ENCODE measurements around the gene LRMDA.

The LRMDA gene

DNA sequence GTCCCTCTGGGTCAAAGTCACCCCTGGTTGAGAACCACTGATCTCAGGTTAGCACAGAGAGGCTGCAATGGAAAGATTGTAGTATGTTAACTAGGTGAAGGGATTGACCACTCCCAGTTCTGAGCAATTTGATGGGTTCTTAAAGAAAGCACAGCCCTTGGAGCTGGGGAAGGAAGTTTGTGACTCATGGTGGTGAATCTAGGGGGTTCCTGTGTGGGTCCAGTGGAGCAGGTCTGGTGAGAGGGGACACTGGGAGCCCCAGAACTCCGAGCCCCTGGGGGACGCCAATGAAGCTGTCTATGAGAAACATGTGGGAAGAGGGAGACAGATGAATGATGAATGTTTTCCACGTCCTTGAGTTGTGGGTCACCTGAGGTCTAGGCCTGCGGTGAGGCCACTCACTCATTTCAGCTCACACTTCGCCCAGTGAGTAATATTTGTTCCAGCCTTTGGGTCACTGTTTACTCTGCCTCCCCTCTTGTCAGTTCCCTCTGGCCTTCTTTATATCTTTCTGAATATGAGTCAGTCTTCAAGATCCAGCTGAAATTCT is 341.9 kb downstream of the LRMDA start:
- peak; percentile 57 for DNase-seq (ENCODE audit: low read depth, low spot score)

DNA sequence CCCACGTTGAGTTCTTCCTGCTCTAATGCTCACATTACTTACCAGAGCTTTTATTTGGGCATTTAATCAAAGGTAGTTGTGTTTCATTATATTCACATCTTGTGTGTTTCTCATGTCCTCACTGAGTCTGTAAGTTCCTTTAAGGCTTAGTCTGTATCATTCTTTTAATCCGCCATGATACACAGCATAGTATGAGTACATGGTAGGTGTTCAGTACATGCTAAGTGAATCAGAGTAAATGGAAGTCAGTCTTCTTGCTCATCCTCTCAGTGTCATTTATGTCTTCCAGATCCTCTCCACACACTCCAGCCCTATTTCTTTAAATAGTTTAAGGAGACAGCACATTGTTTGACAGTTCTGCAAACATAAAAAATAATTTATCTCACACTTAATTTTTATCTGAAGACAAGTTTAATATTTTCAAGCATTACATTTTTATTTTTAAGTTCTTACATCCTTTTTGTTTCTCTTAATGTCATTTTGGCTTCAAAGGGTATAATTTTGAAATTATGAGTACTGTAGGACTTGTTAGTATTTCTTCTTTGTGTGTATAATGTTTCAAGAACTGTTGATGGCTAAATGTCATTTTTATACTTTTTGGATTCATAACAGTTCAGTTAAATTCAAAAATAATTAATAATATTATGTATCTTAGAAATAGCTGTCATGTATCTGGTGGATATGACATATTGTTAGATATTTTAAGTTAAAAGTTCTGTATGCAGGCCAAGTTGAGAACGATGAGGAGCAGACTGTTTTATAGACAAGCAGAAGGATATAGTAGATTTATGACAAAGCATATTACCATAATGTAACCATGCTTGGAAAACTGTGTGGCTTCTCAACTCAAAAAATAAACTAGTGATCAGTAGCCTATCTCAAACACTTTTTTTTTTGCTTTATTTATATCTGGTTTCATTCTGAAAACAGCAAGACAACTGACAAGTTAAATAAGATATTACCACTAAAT is 342.7 kb downstream of the LRMDA start:
- no peak for DNase-seq (ENCODE audit: low read depth, low spot score)

DNA sequence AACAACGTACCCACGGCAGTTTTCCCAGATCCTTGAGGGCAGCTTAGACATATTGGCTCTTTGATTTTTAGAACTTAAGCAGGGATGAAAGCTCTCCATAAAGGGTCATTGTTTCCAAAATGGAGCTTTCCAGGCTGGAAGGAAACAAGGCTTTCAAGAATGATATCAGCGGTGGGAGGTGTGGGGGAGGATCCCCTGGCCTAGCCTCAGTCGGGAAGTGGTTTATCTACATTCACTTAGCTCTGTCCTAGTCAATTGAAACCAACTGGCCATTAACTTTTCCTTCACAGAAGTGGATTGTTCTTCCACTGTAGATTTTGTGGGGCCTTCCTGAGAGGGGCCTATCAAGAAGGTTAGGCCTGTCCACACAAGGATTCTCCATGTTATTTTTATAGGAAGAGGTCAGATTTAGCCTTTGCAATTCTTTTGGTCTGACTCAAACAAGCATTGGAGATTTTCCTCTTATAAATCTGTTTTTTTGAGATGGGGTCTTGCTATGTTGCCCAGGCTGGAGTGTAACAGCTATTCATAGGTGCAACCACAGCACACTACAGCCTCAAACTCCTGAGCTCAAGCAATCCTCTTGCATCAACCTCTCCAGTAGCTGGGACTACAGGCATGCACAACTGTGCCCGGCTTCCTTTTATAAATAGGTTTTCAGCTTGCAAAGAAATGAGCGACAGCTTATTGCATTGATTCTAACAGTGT is 343.5 kb downstream of the LRMDA start:
- no peak for DNase-seq (ENCODE audit: low read depth, low spot score)

DNA sequence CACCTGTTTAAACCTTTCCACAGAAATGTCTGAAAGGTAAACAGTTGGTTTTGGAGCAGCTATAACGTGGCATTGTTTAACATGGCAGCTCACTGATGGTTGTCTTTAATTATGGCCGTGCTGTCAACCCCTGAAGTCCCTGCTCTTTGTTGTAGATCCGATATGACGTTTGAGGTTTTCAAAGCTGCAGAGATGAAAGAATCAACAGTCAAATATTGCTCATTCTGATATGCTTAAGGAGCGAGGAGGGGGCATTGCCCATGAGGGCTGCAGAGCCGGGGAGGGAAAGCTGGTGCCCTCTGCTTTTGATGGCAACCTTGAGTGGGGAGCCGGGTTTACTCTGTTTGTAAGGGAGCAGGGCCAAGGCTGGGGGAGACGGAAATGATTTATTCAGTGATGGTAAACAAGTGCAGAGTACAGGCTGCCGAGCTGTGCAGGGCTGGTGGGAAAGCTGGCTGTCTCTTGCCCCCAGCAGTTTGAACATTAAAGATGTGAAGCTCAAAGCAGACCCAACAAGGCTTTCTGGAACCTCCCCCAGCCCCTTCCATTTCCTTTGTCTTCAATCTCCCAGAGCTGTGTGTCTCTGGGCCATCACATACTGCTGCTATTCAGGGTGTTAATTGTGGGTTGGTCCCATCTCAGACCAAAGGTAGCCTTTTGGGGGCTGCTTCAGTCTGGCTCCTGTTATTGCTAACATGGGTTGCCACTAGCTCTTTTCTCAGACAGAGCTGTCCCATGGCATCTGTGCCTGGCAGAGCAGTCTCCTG is 345.5 kb downstream of the LRMDA start:
- DNase-seq (ENCODE audit: low read depth, low spot score), result no peak

DNA sequence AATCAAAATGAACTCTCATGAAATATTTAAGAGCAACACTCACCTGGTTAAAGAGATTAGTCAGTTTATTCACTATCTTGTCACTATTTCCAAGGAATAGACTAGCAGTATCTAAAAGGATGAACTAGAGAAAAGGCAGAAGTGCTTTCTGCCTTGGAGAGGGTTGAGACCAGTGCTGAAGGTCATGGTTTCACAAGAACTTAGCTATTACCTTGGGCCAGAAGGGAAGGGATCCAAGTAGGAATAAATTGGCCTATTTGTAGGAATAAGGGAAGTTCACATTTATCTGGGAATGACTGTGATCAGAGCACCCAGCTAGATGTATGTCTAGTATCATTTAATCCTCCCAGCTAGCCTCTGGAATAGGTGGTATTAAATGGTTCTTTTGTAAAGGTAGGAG is 347.2 kb downstream of the LRMDA start:
- no peak for DNase-seq (ENCODE audit: low read depth, low spot score)

DNA sequence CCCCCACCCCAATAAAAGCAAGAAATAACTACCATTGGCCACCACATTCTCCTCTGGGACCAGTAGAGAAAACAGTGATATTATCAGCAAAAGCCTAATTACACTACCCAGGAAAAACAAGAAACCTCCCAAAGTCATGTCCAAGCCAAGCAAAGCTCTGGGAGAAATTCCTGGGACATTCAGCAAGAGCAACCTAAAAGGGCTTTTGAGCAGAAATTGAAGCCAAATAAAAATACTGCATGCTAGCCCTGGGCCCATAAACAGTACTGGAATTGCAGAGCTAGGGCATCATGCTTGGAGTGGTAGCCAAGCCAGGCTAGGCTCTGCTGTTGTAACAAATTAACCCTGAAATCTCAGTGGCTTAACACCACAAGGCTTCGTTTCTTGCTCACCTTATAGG is 347.9 kb downstream of the LRMDA start:
- DNase-seq (ENCODE audit: low read depth, low spot score), result no peak

DNA sequence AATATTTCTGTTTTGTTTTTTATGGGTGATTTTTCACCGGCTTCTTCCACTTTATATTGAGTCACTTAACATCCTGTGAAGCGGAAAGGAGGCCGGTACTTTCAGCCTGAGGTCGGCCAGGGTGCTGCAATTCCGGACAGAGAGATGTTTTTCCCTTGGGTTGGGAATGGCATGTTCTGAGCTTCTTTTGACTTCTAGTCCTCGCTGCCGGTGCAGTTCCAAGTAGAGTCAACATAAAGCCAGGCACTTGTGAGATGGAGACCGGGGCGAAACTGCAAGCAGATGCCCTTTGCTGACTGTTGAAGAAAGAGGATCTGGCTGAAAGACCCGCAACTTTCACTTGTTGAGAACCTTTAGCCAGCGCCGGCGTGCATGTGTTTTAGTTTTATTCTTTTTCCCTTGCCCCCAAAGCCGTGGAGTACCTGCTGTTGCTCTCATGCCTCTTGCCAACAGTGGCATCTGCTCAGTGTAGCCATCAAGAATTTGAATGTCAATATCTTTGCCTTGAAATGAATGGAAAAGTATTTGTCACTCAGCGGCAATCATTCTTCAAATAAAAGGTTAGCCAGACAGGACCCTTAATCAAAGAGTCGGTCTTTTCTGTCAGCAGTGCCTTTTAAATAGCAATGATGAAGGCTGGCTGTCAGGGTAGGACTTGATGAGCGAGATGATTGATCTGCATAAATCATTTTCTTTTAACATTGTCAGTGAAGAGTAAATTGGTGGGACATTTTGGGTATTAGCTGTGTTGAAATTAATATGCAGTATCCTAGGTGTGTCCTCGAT is 351.2 kb downstream of the LRMDA start:
- DNase-seq (ENCODE audit: low read depth, low spot score), result no peak

DNA sequence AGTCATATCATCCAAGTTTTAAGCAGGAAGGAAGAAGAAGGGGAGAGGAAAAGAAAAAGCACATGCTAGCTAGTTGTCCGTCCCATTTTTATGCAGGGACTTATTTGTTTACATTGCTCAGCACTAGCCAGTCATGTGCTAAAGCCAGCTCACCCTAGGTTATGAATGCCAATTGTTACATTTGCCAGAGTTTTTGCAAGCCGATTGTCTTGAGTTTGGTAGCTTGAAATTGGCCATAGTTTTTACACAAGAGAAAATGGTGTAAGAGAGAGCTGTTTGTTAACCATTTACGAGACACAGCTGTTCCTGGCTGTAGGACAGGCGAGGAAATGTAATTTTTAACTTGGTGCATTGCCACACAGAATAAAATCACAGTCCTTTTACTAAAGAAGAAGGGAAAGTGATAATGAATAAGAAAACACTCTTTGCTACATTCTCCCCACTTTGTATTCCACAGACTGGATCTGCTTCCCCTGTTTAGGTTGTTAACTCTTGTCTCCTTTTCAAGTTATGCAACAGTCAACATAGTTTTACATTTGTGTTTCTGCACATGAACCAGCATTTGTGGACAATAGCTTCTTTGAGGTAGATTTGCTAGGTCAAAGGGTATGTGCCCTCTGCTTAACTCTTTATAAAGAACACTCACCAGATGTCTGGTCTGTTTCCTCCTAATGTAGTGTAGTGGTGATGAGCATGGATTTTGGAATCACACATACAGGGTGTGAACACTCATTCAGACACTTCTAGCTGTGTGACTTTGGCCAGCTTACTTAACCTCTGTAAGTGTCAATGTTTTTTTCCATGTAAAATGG is 357.2 kb downstream of the LRMDA start:
- DNase-seq (ENCODE audit: low read depth, low spot score), result no peak

DNA sequence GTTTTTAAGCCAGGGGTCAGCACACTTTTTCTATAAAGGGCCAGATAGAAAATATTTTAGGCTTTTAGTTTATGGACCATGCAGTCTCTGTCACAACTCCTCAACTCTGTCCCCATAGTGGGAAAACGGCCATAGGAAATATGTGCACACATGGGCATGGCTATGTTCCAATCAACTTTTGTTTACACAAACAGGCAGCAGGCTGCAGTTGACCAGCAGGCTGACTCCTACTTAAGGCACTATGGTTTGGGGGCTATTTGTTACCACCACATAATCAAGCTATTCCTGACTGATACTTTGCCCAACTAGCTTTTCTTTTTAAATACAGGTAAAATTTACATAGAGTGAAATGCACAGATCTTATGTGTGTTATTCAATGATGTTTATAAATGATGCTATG is 362.4 kb downstream of the LRMDA start:
- no peak for DNase-seq (ENCODE audit: low read depth, low spot score)

DNA sequence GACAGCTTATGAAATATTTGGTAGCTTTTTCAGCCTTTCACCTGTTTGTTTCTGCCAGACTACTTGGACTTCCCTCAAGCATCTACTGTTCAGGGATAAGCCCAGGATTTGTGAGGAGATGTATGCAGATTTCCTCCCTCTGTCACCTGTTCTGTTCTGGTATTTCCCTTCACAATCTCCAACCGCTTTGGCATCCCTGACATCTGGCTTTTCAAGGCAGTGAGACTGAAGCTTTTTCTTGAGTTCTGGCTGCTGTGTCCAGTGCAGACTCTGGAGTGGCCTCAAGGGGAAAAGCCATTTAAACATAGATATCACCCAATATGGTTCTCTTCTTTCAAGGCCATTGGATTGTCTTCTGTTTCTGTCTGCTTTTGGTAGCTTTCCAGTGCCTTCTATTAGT is 369.7 kb downstream of the LRMDA start:
- DNase-seq (ENCODE audit: low read depth, low spot score), result no peak

DNA sequence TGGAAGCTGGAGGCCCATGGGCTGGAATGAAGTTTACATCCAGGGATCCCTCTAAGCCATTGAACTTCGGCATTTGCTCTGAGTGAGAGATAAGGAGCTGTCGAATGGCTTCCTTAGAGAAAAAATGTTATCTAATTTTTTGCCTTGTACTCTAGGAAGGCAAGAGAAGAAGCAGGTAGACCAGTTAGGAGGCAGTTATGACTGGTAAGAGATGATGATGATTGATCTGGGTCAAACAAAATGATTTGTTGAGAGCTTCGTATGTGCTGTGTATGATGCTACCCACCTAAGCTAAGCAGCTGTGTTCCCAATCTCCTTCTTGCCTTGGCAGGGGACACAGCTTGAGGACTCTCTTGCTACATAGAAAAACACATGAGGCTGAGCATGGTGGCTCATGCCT is 370.2 kb downstream of the LRMDA start:
- DNase-seq (ENCODE audit: low read depth, low spot score), result no peak

DNA sequence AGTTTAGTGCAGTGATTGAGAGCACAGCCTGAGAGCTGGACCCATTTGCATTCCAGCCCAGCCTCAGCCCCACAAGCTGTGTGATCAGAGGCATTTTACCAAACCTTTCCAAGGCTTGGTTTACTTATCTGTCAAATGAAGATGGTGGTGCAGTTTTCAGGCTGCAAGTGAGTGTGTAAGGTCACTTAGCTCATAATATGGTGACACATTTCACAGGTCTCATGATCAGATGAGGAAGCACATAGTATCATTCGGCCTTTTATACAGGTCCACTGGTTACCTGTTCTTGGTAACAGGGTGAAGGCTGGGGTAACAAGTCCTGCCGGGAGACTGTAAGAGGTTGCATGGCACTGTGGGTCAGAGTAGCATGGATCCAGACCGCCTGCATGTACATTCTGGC is 371.7 kb downstream of the LRMDA start:
- DNase-seq (ENCODE audit: low read depth, low spot score), result no peak

DNA sequence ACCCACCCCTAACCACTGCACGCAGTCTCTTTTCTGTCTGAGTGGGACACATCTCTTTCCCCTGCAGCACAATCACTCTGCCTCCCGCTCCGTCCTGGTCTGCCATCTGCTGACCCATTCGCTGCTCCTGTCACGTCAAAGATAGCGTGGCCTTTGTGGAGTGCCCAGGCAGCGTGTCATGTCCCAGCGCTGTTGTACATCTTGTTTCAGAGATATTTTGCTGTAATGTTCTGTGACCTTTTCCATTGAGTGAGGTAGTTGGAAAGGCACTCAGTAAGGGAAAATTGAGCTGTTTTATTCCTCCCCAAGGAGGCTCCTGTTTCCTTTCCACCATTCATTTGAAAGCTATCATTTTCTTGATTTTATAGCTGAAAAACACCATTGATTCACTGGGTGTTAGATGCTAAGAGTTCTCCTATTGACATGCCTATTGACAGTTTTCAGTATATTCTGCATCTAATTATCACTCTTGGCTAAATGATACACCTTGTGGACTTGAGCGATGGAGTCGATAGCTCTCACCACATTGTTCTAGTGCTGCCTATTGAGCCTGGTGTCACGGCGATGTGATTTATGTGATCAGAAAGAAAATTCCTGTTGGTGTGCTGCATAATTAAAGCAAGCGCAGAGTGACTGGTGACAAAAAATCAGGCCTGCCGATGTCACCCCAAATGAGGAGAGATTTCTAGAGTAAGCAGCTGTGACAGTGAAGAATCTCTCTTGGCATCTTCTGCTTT is 372.6 kb downstream of the LRMDA start:
- no peak for DNase-seq (ENCODE audit: low read depth, low spot score)

DNA sequence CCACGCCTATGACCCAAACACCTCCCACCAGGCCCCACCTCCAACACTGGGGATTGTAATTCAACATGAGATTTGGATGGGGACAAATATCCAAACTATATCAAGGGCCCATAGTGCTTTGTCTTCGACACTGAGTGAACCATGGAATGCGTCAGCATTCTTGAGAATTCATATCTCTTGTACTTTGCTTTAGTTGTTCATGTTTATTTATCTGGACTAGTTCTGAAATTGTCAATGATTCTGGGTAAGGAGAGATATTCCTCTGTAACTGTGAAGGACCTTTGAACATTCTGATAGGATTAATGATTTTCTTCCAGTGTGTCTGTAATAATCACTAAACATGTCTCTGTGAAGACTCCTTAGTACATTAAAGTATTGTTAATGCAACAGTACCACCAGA is 374.8 kb downstream of the LRMDA start:
- DNase-seq (ENCODE audit: low read depth, low spot score), result no peak

DNA sequence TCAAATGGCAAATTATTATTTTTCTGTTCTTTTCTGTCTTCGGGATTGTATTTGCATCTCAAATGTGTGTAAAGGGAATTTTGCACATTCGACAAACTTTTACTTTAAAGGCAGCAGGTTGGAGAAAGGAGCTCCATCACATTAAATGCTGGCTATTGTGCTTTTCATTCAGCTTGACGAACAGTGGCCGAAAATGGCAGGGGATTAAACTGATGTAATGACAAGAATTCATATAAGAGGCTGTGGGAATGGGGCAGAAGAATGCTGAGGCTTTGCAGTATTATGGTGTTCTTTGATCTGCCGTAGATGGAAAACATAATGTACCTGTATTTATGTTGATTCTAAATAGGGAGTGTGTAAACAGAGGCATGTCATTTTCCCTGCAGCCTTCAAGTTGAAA is 376.0 kb downstream of the LRMDA start:
- DNase-seq (ENCODE audit: low read depth, low spot score), result no peak

DNA sequence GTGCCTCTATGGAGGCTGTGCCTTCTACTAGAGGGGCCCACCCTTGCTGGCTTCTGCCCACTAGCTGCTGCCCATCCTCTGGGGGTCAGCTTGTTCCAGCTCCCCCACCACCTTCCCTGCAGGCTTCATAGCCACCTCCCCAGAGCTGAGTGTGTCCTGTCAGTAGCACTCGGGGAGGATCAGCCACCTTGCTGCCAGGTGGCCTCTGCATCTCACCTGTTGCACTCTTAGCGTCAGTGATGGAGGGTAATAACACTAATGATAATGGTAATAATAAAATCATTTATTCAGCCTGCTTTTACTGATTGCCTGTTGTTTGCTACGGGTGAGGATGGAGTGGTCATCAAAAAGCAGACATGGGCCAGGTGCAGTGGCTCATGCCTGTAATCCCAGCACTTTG is 377.6 kb downstream of the LRMDA start:
- no peak for DNase-seq (ENCODE audit: low read depth, low spot score)

DNA sequence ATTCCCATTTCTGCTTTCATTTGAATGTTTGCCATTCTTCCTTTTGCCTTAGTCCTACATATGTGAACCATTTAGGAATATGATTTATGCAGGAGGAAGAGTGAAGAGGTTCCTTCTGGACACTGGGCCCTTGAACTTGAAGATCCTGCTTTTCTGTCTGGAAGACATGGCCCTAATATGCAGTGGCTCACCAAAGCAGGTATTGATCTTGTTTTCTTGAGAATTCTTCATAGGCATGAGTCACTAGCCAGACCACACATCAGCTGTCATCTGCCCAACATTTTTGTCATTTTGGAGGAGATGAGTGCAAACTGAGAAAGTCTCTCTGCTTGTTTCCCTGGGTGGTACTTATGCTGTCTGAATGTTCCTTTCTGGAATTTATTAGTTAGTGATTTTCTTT is 382.6 kb downstream of the LRMDA start:
- DNase-seq (ENCODE audit: low read depth, low spot score), result no peak

DNA sequence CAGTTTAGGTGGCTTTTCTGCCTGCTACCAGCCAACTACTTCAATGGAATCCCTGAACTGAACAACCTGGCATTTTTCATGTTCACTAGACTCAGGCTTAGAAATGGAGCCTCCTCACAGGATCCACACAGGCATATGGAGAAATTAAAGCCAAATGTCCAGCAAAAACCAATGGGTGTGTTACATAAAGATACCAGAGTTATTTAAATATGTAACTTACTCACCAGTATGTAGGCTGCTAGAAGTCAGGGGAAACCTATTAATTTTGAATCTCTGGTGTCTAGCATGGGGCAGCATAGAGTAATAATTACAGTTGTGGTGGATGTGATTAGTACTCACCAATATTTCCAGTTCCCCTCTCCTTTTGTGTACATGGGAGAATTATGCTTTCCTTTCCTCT is 383.6 kb downstream of the LRMDA start:
- no peak for DNase-seq (ENCODE audit: low read depth, low spot score)

DNA sequence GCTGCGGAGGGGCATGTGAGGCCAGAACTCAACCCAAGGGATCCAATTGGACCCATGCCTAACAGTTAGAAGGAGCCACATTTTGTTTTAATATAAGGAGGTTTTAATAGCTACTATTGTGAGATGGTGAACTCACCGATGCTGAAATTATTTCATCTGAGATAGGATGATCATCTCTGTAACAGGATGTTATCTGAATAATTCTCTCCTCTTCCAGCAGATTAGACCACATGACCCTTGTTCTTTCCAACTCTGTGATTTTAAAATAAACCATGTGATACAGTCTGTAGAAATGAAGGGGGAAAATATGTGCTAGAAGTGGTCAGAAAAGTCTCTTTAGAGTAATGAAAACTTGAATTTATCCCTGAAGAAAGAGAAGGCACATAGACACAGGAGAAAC is 385.8 kb downstream of the LRMDA start:
- DNase-seq (ENCODE audit: low read depth, low spot score), result no peak

DNA sequence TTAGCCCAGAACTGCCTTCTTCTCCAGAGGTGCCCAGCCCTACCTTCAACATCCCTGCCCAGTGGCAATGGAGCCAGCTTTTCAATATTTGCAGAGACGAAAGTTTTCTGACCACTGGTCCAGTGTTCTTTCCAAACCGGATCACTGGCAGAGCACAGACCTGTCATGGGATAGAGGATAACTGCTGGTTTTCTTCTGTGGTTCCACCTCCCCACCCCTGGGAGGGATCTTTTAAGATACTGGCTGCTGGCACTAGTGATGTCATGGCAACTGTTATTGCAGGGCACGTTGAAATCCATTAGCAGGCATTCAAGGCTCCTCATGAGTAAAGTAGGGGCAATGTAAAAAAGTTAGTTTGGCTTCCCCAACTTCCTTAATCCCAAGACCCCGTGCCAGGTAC is 387.1 kb downstream of the LRMDA start:
- DNase-seq (ENCODE audit: low read depth, low spot score), result no peak

All from brain pericyte (primary cell).